K562 (cell line): ENCODE results near the gene GLIPR2. TPM values are rescaled to one million over a fixed set of nuclear protein-coding genes. Genes with fewer than 3 reads are reported as not detected.

Experiments
- CLOCK ChIP-seq: fragments of 250-450 bp; sonication (Bioruptor Pico); IDR thresholded peaks from 2 replicates; pipeline ENCODE4 v1.4.0; 2020; ENCODE audit warnings: mild to moderate bottlenecking, moderate library complexity, borderline replicate concordance
- DNMT1 ChIP-seq: fragments of 450-650 bp; IDR thresholded peaks from 2 replicates; pipeline ENCODE4 v1.6.1; 2016; ENCODE audit warnings: antibody characterized with exemption, mild to moderate bottlenecking
- ETS2 ChIP-seq: IDR thresholded peaks from 2 replicates; pipeline ENCODE4 v1.6.1; 2016; ENCODE audit warnings: borderline replicate concordance, missing genetic modification characterization, mild to moderate bottlenecking, moderate library complexity, missing compliant biosample characterization; ENCODE audit not compliant: poor library complexity, severe bottlenecking
- GABPA ChIP-seq: fragments of 200-800 bp; sonication (Bioruptor generic); conservative IDR thresholded peaks from 2 replicates; pipeline ENCODE4 v1.6.1; 2016; ENCODE audit warnings: low read depth, missing genetic modification characterization, missing compliant biosample characterization
- JUN ChIP-seq, 2 experiments: sonication (generic) in 1 of 2; formaldehyde crosslinking in 1 of 2; IDR thresholded peaks; 2 replicates each; pipeline versions ENCODE4 v1.6.1 to v1.8.0; 2012 to 2022; ENCODE audit warnings: borderline replicate concordance in 2 of 2, mild to moderate bottlenecking in 2 of 2, improper control_type of control experiment in 1 of 2, low read depth in 1 of 2, low read length in 1 of 2, missing genetic modification reagents in 1 of 2
- JUNB ChIP-seq: fragments of 450-650 bp; formaldehyde crosslinking; conservative IDR thresholded peaks from 2 replicates; pipeline ENCODE4 v1.4.0; 2020; ENCODE audit warnings: mild to moderate bottlenecking
- KDM2B ChIP-seq: fragments of 250-450 bp; sonication (Bioruptor Pico); IDR thresholded peaks from 2 replicates; pipeline ENCODE4 v1.8.0; 2021; ENCODE audit warnings: mild to moderate bottlenecking, moderate library complexity
- LCOR ChIP-seq: sonication (generic); formaldehyde crosslinking; IDR thresholded peaks from 2 replicates; pipeline ENCODE4 v1.8.0; 2022; ENCODE audit warnings: mild to moderate bottlenecking, missing genetic modification reagents
- LEF1 ChIP-seq: fragments of 450-650 bp; IDR thresholded peaks from 2 replicates; pipeline ENCODE4 v1.6.1; 2016; ENCODE audit warnings: mild to moderate bottlenecking
- MCM5 ChIP-seq: fragments of 450-650 bp; IDR thresholded peaks from 2 replicates; pipeline ENCODE4 v1.6.1; 2016; ENCODE audit warnings: low read depth
- MCM7 ChIP-seq, 2 experiments: fragments of 450-650 bp; IDR thresholded peaks; 2 replicates each; pipeline ENCODE4 v1.6.1; 2016 to 2018
- NFATC3 ChIP-seq: fragments of 450-650 bp; IDR thresholded peaks from 2 replicates; pipeline ENCODE4 v1.6.1; 2017; ENCODE audit warnings: mild to moderate bottlenecking
- NRF1 ChIP-seq, 2 experiments: fragments of 450-650 bp; IDR thresholded peaks in 1 of 2; conservative IDR thresholded peaks in 1 of 2; 2 replicates each; pipeline ENCODE4 v1.6.1; 2014; ENCODE audit warnings: mild to moderate bottlenecking in 2 of 2
- OTX1 ChIP-seq: fragments of 450-650 bp; formaldehyde crosslinking; IDR thresholded peaks from 2 replicates; pipeline ENCODE4 v1.4.0; 2022; ENCODE audit warnings: mild to moderate bottlenecking
- PHF20 ChIP-seq: fragments of 450-650 bp; IDR thresholded peaks from 2 replicates; pipeline ENCODE4 v1.6.1; 2018; ENCODE audit not compliant: partially characterized antibody
- PHTF2 ChIP-seq: fragments of 250-450 bp; sonication (Bioruptor Pico); IDR thresholded peaks from 2 replicates; pipeline ENCODE4 v1.5.0; 2021; ENCODE audit warnings: mild to moderate bottlenecking
- SIN3B ChIP-seq: fragments of 450-650 bp; IDR thresholded peaks from 2 replicates; pipeline ENCODE4 v1.6.1; 2017; ENCODE audit warnings: low read depth, mild to moderate bottlenecking, moderate library complexity
- TAF1 ChIP-seq: IDR thresholded peaks from 2 replicates; pipeline ENCODE4 v1.6.1; 2011; ENCODE audit warnings: mild to moderate bottlenecking, low read length, moderate library complexity; ENCODE audit not compliant: insufficient read depth, control insufficient read depth, severe bottlenecking; ENCODE audit errors: extremely low read depth
- TARDBP ChIP-seq: fragments of 450-650 bp; IDR thresholded peaks from 2 replicates; pipeline ENCODE4 v1.6.1; 2016
- TBL1XR1 ChIP-seq, 2 experiments: IDR thresholded peaks; 2 replicates each; pipeline ENCODE4 v1.6.1; 2012; ENCODE audit warnings: improper control_type of control experiment in 2 of 2, low read length in 2 of 2, mild to moderate bottlenecking in 1 of 2
- ZBTB17 ChIP-seq: fragments of 450-650 bp; formaldehyde crosslinking; IDR thresholded peaks from 2 replicates; pipeline ENCODE4 v1.4.0; 2020; ENCODE audit warnings: mild to moderate bottlenecking
- ZBTB7A ChIP-seq: IDR thresholded peaks from 2 replicates; pipeline ENCODE4 v1.6.1; 2011; ENCODE audit warnings: low read depth, mild to moderate bottlenecking, low read length, moderate library complexity, borderline replicate concordance; ENCODE audit not compliant: control insufficient read depth
- ZNF23 ChIP-seq: fragments of 250-450 bp; sonication (Bioruptor Pico); IDR thresholded peaks from 2 replicates; pipeline ENCODE4 v1.4.0; 2020; ENCODE audit warnings: mild to moderate bottlenecking
- ZNF431 ChIP-seq: sonication (generic); formaldehyde crosslinking; IDR thresholded peaks from 2 replicates; pipeline ENCODE4 v1.8.0; 2022; ENCODE audit warnings: mild to moderate bottlenecking, missing genetic modification reagents
- ZNF449 ChIP-seq: fragments of 250-450 bp; sonication (Bioruptor Pico); IDR thresholded peaks from 2 replicates; pipeline ENCODE4 v1.8.0; 2022; ENCODE audit warnings: moderate library complexity, mild to moderate bottlenecking, inconsistent platforms
- ZNF586 ChIP-seq: fragments of 450-650 bp; formaldehyde crosslinking; conservative IDR thresholded peaks from 2 replicates; pipeline ENCODE4 v1.4.0; 2020; ENCODE audit warnings: mild to moderate bottlenecking, moderate library complexity
- ZSCAN32 ChIP-seq: fragments of 450-650 bp; formaldehyde crosslinking; IDR thresholded peaks from 2 replicates; pipeline ENCODE4 v1.4.0; 2020; ENCODE audit warnings: mild to moderate bottlenecking, moderate library complexity
- polyA plus RNA-seq, 8 experiments: library from polyadenylated mRNA; depleted of rRNA in 4 of 8; stranded (reverse) in 5 of 8; unstranded in 3 of 8; fragments of >200 nt; fragmentation: Nextera tagmentation in 2 of 8; fragmentation: Illumina TruSeq in 1 of 8; extraction: Ambion mirVana in 2 of 8; extraction: Trizol in 1 of 8; gene quantifications; 2 replicates each; pipeline versions ENCODE4 v1.2.1 to v1.2.3, GENCODE V29; 2011 to 2014; ENCODE audit warnings: inconsistent platforms in 1 of 8, missing spikeins in 1 of 8
- total RNA-seq, 7 experiments: library from RNA; depleted of rRNA in 6 of 7; stranded (reverse); fragments of >200 nt in 6 of 7; fragmentation: Illumina TruSeq in 2 of 7; extraction: Trizol in 2 of 7; gene quantifications; 2 replicates each; pipeline versions ENCODE4 v1.2.1 to v1.2.3, GENCODE V29; 2011 to 2021; ENCODE audit warnings: low replicate concordance in 1 of 7

GLIPR2 gene
- total and polyA plus RNA-seq, 9 of the 15 experiments (the other 6 are each of a cell fraction or from before 2014, with no cell fraction given) = 1.4 to 8.8 (median 2.9) TPM

GRCh38 chr9:36136894-36137391 lies 410 bp downstream of the GLIPR2 start (continued):
- 0 out of 2 replicates have a peak, but pooled peaks have one; percentile 33 for TF ChIP-seq KDM2B (CRISPR knock-in tag)
- no peak for TF ChIP-seq PHTF2
- TF ChIP-seq GABPA (tag) = no peak
- TF ChIP-seq ZNF431 (CRISPR knock-in tag) = no peak
- TF ChIP-seq ZBTB7A = peak; percentile 27; the same call in 1 of the 2 replicates
- peak; percentile 28 for TF ChIP-seq PHF20
- no peak for TF ChIP-seq JUNB (CRISPR knock-in tag)
- no peak for TF ChIP-seq MCM7 (IDR thresholded peaks at IDR 0.05)
- no peak for TF ChIP-seq ZBTB17
- no peak for TF ChIP-seq LEF1
- no peak for TF ChIP-seq OTX1 (CRISPR knock-in tag)
- no peak for TF ChIP-seq TARDBP
- peak in 1 of 2 experiments; percentile 31; a peak in 2 of 4 replicates for TF ChIP-seq NRF1 (conservative IDR thresholded peaks at IDR 0.05 in 1 of 2, IDR thresholded peaks at IDR 0.05 in 1 of 2)
- TF ChIP-seq CLOCK (CRISPR knock-in tag) = no peak
- TF ChIP-seq LCOR = no peak
- TF ChIP-seq ZNF449 (CRISPR knock-in tag) = no peak
- TF ChIP-seq SIN3B = 0 out of 2 replicates have a peak, but pooled peaks have one; percentile 6
- peak; percentile 9 for TF ChIP-seq TAF1
- no peak for TF ChIP-seq DNMT1
- peak; percentile 75; the same call in 1 of the 2 replicates for TF ChIP-seq NFATC3
- no peak for TF ChIP-seq JUN (IDR thresholded peaks at IDR 0.05; ENCODE audit: borderline replicate concordance, low read depth, low read length)
- TF ChIP-seq JUN (CRISPR knock-in tag; IDR thresholded peaks at IDR 0.05; ENCODE audit: borderline replicate concordance) = no peak
- TF ChIP-seq ZNF23 (CRISPR knock-in tag) = no peak
- no peak for TF ChIP-seq ZNF586 (CRISPR knock-in tag)
- TF ChIP-seq ETS2 (tag) = no peak
- TF ChIP-seq TBL1XR1 (IDR thresholded peaks at IDR 0.05; ENCODE audit: low read length in 2 of 2) = no peak
- no peak for TF ChIP-seq ZSCAN32 (CRISPR knock-in tag)
- TF ChIP-seq MCM5 = no peak
- TF ChIP-seq, all 486 proteins: peak for 8
